Glutamatergic neuron (in vitro differentiated cells): ENCODE results near the gene FAIM2. TPM values are rescaled to one million over a fixed set of nuclear protein-coding genes. Genes with fewer than 3 reads are reported as not detected.

Experiments used
- DNase-seq: peaks from one replicate; pipeline ENCODE4 v3.0.0; 2022
- H3K27ac Mint-ChIP-seq: one replicate; pipeline ENCODE4 v1.8.0; 2020; ENCODE audit warnings: mild to moderate bottlenecking, mixed read lengths, inconsistent platforms; ENCODE audit not compliant: unreplicated experiment
- H3K27me3 Mint-ChIP-seq: one replicate; pipeline ENCODE4 v1.8.0; 2020; ENCODE audit warnings: mild to moderate bottlenecking, moderate library complexity, mixed read lengths, inconsistent platforms; ENCODE audit not compliant: unreplicated experiment
- H3K36me3 Mint-ChIP-seq: one replicate; pipeline ENCODE4 v1.8.0; 2020; ENCODE audit warnings: mild to moderate bottlenecking, mixed read lengths, inconsistent platforms; ENCODE audit not compliant: unreplicated experiment
- H3K4me1 Mint-ChIP-seq: one replicate; pipeline ENCODE4 v1.8.0; 2020; ENCODE audit warnings: mild to moderate bottlenecking, low read depth, mixed read lengths, inconsistent platforms; ENCODE audit not compliant: unreplicated experiment
- H3K4me3 Mint-ChIP-seq: one replicate; pipeline ENCODE4 v1.8.0; 2020; ENCODE audit warnings: mild to moderate bottlenecking, mixed read lengths, inconsistent platforms; ENCODE audit not compliant: unreplicated experiment
- H3K9me3 Mint-ChIP-seq: one replicate; pipeline ENCODE4 v1.8.0; 2020; ENCODE audit warnings: mild to moderate bottlenecking, moderate library complexity, mixed read lengths, inconsistent platforms; ENCODE audit not compliant: unreplicated experiment
- CTCF ChIP-seq: fragments of 200-600 bp; sonication (generic); IDR thresholded peaks from one replicate; pipeline ENCODE4 v1.5.0; 2021; ENCODE audit not compliant: partially characterized antibody, unreplicated experiment
- total RNA-seq: library from RNA; stranded (reverse); fragmentation: NEBNext Ultra II Directional; extraction: Animal tissue kit (Norgen Biotek cat#: 25700); gene quantifications from one replicate; pipeline ENCODE4 v1.2.1, GENCODE V29; 2021; ENCODE audit not compliant: unreplicated experiment

The FAIM2 gene
- total RNA-seq, 1 donor from 2014 or later = 3.5 TPM

DNA sequence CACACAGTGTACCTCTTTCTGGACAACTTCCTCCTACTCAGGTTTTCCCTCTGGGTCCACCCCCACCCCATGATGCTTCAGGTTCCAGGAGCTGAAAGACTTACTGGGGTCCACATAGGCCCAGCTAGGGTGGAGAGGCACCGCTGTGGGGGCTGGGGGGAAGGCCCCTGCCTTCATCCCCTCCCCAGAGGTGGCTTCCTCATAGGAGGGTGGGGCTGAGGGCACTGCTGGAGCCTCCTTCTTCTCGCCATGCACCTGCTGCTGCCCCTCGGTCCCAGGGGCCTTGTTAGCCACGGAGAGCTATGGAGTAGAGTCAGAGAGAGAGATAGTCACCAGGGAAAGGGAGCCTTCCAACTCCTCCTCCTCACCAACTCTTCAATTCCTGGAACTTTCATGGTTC lies 2.7 kb downstream of the FAIM2 start:
- no peak for DNase-seq
- Mint-ChIP-seq H3K36me3 (no peaks in the 10 kb centered on the region), H3K4me3 (peak overlapping the region; percentile 0), H3K9me3 (peaks cover 8% of the 10 kb centered on the region), H3K27me3 (peaks cover 17% of the 10 kb centered on the region), H3K4me1 (peaks cover 5% of the 10 kb centered on the region), H3K27ac (no peak overlapping the region)
- no peak for TF ChIP-seq CTCF

DNA sequence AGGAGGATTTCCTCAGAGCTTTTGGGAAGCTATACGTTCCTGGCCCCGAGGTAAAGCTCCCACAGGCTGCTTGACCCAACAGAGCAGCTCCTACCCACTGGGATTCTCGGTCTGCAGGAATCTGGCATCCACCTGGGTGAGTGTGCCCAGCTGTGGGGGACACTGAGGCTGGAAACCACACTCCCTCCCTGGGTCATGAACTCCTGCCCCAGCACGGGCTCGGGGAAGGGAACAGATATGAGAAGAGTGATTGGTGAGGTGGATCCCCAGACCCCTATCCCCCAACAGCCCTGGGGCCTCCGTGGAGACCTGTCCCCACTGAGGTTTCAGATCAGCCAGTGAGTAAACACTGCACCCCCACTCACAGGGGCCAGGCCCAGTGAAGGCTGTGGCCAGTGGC lies 3.3 kb downstream of the FAIM2 start:
- peaks cover 17% of the 10 kb centered on the region for H3K27me3 Mint-ChIP-seq
- H3K36me3 Mint-ChIP-seq = no peaks in the 10 kb centered on the region
- H3K27ac Mint-ChIP-seq = no peak overlapping the region
- TF ChIP-seq CTCF = no peak
- no peak for DNase-seq
- H3K9me3 Mint-ChIP-seq = peaks cover 8% of the 10 kb centered on the region
- H3K4me1 Mint-ChIP-seq = peaks cover 5% of the 10 kb centered on the region
- no peak overlapping the region for H3K4me3 Mint-ChIP-seq

- H3K4me1 Mint-ChIP-seq = peaks cover 5% of the 10 kb centered on the region
- H3K9me3 Mint-ChIP-seq = peaks cover 8% of the 10 kb centered on the region
- no peak for DNase-seq
- H3K36me3 Mint-ChIP-seq = no peaks in the 10 kb centered on the region
- TF ChIP-seq CTCF = no peak
- no peak overlapping the region for H3K27ac Mint-ChIP-seq
- peaks cover 16% of the 10 kb centered on the region for H3K27me3 Mint-ChIP-seq
- H3K4me3 Mint-ChIP-seq = no peak overlapping the region
Observed at GRCh38 chr12:49899921-49900320, 3.8 kb downstream of the FAIM2 start.

GRCh38 chr12:49899286-49899843 lies 4.3 kb downstream of the FAIM2 start:
- Mint-ChIP-seq H3K27me3 (peaks cover 16% of the 10 kb centered on the region), H3K9me3 (peaks cover 6% of the 10 kb centered on the region), H3K4me3 (no peak overlapping the region), H3K36me3 (no peaks in the 10 kb centered on the region), H3K4me1 (peaks cover 7% of the 10 kb centered on the region), H3K27ac (no peak overlapping the region)
- no peak for DNase-seq
- no peak for TF ChIP-seq CTCF

DNA sequence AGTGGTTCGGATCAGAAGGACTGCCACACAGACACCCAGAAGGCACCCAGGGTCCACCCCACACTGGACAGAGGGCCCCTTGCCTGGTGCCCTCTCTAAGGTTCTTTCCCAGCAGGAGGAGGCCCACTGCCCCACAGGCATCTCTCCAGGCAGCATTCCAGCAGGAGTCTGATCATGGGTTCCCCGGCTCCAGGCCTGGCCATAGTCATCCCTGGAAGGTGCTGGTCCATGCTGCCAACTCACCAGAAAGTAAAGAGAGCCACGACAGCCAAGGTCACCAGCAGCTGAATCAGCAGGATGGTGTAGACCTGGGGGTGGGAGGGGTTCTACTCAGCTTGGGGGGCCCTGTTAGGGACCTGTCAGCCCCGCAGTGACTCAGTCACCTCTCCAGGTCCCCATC lies 6.4 kb downstream of the FAIM2 start:
- DNase-seq = no peak
- H3K27ac Mint-ChIP-seq = no peak overlapping the region
- H3K4me1 Mint-ChIP-seq = peaks cover 3% of the 10 kb centered on the region
- TF ChIP-seq CTCF = no peak
- peaks cover 21% of the 10 kb centered on the region for H3K27me3 Mint-ChIP-seq
- peaks cover 9% of the 10 kb centered on the region for H3K9me3 Mint-ChIP-seq
- no peak overlapping the region for H3K4me3 Mint-ChIP-seq
- no peaks in the 10 kb centered on the region for H3K36me3 Mint-ChIP-seq
